PC-9 (cell line): ENCODE data around the gene PIK3CB.

Source experiments
- CTCF ChIP-seq: fragments of 200-600 bp; sonication (generic); conservative IDR thresholded peaks from 2 replicates; pipeline ENCODE4 v1.6.1; 2017; ENCODE audit warnings: mixed run types, antibody characterized with exemption, mild to moderate bottlenecking, moderate library complexity
- EZH2 ChIP-seq: fragments of 200-600 bp; sonication (generic); IDR thresholded peaks from 2 replicates; pipeline ENCODE4 v1.8.0; 2017; ENCODE audit warnings: antibody characterized with exemption, low read depth

GRCh38 chr3:138800248-138800647 is 34.5 kb downstream of the PIK3CB start:
- TF ChIP-seq CTCF, result no peak
- no peak for TF ChIP-seq EZH2
